NCI-H526 (cell line): ENCODE measurements around the gene ACAD9.
"Not testable (repeated sequence)": the region's sequence is repeated elsewhere in the genome, so short reads cannot be mapped to it uniquely, and the experiment has no call there.

Source experiments
- DNase-seq, 2 experiments: peaks; one replicate each; lab custom pipeline; 2025; lab: John Stamatoyannopoulos, UW

ACAD9 gene

DNA sequence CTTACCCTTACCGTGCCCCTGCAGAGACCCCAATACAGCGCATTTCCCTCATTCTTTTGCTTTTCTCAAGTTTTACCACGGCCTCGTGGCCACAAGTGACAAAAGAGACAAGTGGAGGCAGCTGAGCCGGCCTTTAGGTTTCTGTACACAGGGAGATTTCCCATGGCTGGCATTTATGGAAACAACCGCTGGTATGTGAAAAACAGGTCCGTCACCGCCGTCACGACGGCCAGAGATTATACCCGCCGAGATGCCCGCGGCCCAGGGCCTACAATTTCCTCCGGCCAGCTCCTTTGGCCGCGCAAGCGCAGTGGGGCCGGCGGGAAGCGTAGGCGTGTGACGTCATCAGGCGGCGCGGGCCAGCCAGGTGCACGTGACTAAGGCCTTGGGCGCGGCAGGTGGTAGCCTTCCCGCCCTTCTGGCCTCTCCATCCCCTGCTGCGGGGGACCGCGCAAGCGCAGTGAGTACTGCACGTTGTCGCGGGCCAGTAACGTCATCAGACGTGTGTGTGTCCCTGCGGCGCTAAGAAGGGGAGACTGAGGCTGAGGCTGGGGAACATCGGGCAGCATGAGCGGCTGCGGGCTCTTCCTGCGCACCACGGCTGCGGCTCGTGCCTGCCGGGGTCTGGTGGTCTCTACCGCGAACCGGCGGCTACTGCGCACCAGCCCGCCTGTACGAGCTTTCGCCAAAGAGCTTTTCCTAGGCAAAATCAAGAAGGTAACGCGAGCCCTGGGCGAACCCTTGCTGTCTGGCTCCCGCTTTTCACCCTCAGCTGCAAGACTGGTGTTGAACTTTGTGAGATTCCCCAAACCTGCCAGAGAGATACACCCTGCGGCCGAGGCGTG lies at the start of gene ACAD9:
TSS of gene ACAD9 (plus strand) at position 496 of the 845 bp plus-strand sequence. CDS start at position 568, 72 bp downstream.
- DNase-seq = peak; percentile 97 to 99

DNA sequence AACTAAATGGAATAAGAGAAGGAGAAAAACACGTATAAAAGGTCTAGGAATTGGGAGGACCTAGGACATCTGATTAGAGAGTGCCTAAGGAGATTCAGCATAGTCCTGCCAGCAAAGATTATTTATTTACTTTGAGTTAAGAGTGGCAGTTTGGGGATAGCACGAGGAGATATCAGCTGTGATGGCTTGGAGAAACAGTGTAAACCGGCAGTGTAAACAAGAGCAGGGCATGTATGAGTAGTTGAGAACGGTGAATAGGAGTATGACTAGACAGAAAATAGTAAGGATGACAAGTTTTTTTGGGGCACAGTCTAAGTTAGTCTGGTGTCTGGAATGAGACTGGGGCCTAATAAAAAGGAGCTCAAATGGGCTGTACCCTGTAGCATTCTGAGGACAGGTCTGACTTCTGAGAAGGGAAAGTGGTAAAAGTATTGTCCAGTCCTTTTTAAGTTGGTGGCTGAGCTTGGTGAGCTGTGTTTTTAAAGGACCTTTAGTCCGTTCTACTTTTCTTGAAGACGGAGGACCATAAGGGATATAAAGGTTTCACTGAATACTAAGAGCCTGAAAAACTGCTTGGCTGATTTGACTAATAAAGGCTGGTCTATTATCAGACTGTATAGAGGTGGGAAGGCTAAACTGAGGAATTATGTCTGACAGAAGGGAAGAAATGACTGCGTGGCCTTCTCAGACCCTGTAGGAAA lies 49.3 kb upstream of the ACAD9 start:
- DNase-seq = not testable (repeated sequence)

DNA sequence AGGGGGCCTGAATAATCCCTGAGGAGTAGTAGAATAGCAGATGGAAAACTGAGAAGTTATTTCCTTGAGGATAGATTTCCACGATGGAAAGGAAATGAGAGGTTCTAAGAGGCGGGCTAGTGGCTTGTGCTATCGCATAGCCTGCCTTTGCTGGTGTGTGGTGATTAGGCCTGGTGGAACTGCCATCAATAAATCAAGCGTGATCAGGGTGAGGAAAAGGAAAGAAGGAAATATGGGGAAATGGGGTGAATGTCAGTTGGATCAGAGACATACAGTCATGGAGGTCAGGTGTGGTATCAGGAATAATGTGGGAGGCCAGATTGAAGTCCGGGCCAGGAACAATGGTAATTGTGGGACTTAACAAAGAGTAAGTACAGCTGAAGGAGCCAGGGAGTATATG lies 48.7 kb upstream of the ACAD9 start:
- DNase-seq = not testable (repeated sequence)

DNA sequence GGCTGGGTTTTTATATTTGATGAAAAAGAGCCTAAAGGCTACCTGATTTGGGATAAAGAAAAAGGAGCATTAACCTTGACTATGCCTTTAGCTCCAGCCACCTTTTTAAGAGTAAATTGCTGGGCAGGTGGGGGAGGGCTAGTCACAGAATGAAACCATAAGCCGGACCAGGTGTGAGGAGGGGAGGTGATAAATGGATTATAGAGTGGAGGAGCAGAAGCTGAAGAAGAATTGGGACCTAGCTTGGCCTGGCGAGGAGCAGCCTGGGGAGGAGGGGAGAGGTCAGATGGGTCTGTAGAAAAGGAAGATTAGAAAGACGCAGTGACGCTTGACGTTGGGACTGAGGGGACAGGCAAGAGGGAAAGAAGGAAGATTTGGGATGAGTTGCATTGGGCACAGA lies 46.4 kb upstream of the ACAD9 start:
- DNase-seq = not testable (repeated sequence)

GRCh38 chr3:128835096-128835495 lies 44.3 kb upstream of the ACAD9 start:
- DNase-seq = no peak

DNA sequence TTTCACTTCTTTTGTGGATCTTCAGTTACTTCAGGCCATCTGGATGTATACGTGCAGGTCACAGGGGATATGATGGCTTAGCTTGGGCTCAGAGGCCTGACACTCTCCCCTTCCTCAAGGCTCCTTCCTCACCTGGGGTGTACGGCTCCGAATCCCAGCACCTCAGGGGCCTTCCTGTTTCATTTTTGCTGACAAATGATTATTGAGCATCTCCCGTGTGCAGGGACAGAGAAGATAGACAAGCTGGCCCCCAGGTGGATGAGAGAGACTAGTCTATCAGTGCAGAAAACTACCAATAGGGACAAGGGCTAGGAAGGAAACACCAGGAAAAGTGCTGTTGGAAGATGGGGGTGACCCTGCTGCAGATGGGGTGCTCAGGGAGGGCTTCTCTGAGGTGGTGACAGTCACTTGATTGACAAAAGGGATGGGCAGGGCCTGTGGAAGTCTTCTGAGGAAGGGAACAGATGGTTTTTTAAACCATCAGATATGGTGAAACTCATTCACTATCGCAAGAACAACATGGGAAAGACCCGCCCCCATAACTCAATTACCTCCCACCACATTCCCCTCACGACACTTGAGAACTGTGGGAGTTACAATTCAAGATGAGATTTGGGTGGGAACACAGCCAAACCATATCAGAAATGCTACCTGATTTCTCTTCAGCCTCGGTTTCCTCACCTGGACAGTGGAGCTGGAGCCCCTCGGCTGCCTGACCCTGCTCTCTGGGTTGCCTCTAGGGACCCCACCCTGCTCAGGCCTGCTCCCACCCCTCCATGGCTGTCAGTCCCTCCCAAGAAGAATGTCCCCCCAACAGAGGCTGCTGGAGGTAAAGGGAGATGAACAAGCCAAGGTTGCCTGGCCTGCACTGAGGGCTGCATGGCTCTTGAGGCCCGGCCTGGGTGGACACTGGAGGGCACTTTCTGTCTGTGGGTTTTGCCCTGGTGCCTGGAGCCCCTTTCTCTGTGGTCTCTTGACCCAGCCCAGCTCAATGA lies 37.2 kb upstream of the ACAD9 start:
- DNase-seq = no peak

DNA sequence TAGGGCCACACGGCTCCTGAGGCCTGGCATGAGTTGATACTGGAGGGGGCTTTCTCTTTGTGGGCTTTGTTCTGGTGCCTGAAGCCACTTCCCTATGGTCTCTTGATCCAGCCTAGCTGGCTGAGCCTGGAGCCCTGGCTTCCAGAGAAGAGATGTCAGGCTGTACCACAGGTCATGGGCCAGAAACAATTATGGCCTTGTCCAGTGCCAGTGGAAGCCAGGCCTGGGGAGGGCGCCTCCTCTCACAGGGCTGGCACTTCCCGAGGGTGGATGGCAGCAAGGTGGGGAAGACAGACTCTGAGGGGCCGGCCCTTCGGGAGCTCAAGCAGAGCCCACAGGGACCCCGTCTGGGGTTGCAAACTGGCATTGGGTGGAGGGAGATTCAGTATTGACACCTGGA lies 34.9 kb upstream of the ACAD9 start:
- no peak for DNase-seq

- peak; percentile 40 to 63 for DNase-seq
These were observed 34.2 kb upstream of the ACAD9 start for GRCh38 chr3:128845119-128845777.

- DNase-seq = peak; percentile 89 to 96
These were observed 33.5 kb upstream of the ACAD9 start for GRCh38 chr3:128845778-128846485.

DNA sequence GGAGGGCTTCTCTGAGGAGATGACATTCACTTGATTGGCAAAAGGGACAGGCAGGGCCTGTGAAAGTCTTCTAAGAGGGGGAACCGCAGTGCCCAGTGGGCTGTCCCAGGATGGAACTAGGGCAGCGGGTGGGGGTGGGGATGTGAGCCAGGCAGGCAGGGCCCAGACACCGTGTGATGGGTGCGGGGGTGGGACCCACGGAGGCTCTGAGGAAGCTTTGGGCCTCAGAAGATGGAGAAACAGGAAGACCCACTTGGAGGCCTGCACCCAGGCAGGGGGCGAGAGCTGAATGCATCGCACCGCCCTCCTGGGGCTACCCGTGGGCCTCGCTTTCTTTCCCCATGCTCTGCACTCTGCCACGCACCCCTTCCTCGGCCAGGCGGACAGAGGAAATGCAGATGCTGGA lies 32.9 kb upstream of the ACAD9 start:
- peak in 1 of 2 experiments; percentile 61 for DNase-seq

DNA sequence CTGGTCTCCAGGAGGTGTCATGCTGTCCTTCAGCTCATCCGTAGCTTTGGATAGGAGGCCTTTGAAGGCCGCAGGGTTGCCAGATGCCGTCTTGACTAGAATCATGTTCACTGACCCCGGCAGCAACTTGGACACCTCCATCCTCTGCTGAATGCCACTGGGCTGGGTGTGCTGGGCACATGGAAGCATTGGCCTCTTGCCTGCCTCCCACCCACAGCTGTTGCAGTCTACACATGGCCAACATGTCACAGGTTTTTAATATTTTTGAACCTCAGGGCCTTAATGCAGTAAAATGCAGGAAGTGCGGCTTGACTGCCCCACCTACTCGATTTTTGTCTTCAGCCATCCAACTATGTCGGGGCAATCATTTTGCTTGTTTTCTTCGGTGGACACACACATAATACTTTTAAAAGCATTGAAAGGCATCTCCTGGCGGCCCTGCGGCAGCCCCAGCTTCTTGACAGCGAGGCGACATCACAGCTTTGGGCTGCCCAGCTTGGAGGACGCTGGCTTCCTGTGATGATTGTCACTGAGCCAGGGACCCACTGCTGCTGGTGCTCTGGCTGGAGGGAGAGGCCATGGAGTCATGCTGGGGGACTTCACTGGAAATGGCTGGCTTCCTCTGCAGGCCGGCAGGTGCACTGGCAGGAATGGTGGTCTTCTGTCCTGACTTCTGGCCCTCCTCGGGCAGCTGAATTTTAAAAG lies 31.6 kb upstream of the ACAD9 start:
- DNase-seq = no peak

DNA sequence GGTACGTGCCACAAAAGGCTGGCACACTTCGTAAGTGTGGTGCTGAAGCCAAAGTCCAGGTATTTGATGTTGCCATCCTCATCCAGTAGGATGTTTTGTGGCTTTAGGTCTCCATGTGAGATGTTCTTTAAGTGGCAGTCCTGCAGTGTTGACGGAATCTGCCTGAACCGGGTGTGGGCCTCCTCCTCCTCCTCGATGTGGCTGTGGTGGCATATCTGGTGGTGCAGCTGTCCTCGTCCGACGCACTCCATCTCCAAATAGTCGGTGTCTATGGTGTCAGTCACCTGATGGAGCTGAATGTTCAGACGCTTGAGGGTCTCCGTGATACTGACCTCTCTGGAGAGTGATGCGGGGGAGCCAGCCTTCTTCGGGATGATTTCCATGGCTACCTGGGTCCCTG lies 30.5 kb upstream of the ACAD9 start:
- no peak for DNase-seq

DNA sequence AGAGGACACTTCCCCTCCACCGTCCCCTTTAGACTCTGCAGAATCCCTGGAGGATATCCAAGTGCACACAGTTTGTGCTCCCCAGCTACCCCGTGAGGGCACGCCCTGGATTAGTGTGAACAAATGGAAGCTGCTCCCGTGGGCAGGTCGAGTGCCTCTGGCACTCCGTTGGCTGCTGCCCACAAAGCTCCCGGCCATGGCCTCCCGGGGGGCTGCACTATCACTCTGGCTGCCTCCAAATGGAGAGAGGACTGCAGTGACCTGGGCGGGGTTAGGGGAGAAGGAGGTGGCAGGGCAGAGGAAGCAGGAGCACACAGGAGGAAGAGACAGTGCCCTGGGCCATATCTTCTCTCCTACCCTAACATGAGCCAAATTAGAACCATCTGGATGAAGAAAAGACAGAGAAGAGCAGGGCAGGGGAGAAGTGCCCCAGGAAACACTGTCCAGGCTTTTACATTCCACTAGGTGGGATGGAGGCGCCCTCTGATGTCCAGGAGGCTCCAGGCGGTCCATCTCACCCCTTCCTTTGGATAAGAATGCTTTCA lies 29.4 kb upstream of the ACAD9 start:
- DNase-seq = no peak

DNA sequence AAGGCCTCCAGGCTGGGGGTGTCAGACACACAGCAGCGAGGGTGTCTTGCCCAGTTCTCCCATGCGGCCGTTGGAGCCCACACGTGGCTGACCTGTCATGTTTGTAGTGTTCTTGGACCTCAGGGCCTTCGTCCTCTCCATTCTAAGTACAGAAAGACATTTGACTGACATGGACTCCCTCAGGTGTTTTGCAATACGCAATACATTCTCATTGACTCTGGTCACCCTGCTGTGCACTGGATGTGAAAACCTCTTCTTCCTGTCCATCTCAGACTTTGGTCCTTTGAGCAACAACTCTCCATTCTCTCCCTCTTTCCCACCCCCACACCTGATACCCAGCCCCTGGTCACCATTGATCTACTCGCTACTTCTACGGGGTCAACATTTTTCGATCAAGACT lies 28.9 kb upstream of the ACAD9 start:
- no peak for DNase-seq

GRCh38 chr3:128851601-128852000 lies 27.8 kb upstream of the ACAD9 start:
- no peak for DNase-seq

DNA sequence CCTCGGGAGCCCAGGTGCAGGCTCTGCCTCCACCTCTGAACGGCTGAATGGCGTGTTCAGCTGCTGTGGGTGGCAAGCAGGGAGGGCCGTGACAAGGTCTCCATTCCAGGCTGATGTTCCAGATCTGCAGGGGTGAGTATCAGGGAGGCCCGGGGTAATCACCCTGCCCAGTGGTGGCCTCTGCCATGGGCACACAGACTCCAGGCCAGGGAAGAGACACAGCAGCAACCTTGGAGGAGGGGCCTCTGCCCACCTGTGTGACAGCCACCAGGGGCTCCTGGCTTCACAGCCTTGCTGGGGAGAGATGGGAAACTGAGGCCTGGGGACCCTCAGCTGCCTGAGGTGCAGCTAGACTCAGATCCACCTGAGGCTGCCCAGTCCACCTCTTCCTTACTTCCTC lies 25.6 kb upstream of the ACAD9 start:
- DNase-seq = no peak

DNA sequence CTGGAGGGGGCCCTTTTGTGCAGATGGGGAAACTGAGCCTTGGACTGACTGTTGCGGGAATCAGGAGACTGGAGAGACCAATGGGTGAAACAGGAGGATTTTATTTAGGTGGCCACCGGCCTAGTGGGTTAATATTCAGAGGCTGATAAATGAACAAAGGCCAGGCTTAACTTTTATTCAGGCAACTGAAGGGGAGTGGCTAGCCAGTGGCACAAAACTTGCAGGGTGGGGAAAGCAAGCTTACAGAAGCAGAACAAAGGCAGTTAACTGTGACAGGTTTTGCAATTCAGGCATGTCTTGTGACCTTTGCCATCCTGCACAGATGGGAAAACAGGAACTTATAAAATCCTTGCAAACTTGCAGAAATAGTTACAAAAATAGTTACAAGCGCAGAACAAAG lies 24.9 kb upstream of the ACAD9 start:
- no peak for DNase-seq

DNA sequence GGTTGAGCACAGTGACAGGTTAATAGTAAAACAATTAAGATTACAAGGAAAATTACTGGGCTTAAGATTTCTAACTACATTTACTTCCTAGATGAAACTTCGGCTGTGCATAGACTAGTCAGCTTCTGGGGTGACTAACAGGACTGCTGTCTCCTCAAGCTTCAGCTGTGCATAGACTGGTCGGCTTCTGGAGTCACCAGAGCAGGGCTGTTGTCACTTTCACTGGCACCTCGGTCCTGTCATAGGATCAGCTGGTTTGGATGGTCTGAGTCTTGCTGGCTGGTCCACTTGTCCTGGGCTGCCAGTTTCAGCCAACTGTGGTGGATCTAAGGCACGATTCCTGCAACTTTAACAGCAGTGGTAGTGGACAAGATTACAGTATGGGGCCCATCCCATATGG lies 23.9 kb upstream of the ACAD9 start:
- no peak for DNase-seq

DNA sequence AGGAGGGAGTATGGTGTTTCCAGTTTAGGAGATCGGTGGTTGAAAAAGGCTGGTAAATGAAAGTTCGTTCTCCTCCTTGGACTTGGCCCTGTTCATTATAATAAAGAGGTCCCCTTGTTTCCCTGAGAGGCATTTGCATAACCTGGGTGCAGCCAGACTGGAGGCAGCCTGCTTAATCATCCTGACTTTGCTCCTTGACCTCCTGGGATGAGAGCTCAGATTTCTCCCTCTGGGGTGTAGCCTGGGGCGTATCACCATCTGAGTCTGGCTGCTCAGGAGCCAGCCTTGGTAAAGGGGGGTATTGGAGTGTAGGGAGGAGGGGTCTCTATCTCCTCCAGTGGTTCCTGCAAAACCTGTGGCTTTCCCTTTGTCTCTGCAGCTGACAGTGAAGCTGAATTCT lies 21.3 kb upstream of the ACAD9 start:
- peak in 1 of 2 experiments; percentile 48 for DNase-seq

DNA sequence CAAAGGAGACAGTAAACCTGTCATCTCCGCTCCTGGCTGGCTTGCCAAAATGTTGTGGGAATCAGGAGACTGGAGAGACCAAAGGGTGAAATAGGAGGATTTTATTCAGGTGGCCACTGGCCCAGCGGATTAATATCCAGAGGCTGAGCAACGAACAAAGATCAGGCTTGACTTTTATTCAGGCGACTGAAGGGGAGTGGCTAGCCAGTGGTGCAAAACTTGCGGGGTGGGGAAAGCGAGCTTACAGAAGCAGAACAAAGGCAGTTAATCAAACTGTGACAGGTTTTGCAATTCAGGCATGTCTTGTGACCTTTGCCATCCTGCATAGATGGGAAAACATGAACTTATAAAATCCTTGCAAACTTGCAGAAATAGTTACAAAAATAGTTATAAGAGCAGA lies 19.8 kb upstream of the ACAD9 start:
- peak in 1 of 2 experiments; percentile 16 for DNase-seq
